CD4-positive, alpha-beta T cell treated with Interleukin-12 subunit alpha and Interleukin-12 subunit beta, for 1 hour (primary cell): ENCODE measurements around the gene BRCA2.

Experiments
- DNase-seq: peaks from one replicate; pipeline ENCODE4 v3.0.0-alpha.2; 2020

The BRCA2 gene

GRCh38 chr13:32431361-32431760 lies 116.1 kb downstream of the BRCA2 start:
- no peak for DNase-seq

- DNase-seq: no peak
Observed at GRCh38 chr13:32432856-32433255, 117.5 kb downstream of the BRCA2 start.

- DNase-seq: no peak
Observed at GRCh38 chr13:32438871-32439270, 123.6 kb downstream of the BRCA2 start.

- peak; percentile 57 for DNase-seq
Observed at GRCh38 chr13:32443111-32443510, 127.8 kb downstream of the BRCA2 start.

- no peak for DNase-seq
Observed at GRCh38 chr13:32445461-32445860, 130.2 kb downstream of the BRCA2 start.

GRCh38 chr13:32446220-32446619 lies 130.9 kb downstream of the BRCA2 start:
- DNase-seq: no peak

GRCh38 chr13:32446773-32447465 lies 131.6 kb downstream of the BRCA2 start:
- no peak for DNase-seq

GRCh38 chr13:32447894-32448623 lies 132.8 kb downstream of the BRCA2 start:
- DNase-seq: no peak

- no peak for DNase-seq
Observed at GRCh38 chr13:32448972-32449371, 133.7 kb downstream of the BRCA2 start.
